Stimulated activated CD4-positive, alpha-beta T cell treated with anti-CD3 and anti-CD28 coated beads, Interleukin-1b, Interleukin-23, amount 100 ng/mL, for 4 hours (primary cell): ENCODE measurements around the gene ZNF516.

Experiments used
- DNase-seq, 2 donors: peaks; one replicate each; pipeline ENCODE4 v3.0.0-alpha.2; 2020; ENCODE audit warnings: low read depth in 2 of 2

The ZNF516 gene

DNA sequence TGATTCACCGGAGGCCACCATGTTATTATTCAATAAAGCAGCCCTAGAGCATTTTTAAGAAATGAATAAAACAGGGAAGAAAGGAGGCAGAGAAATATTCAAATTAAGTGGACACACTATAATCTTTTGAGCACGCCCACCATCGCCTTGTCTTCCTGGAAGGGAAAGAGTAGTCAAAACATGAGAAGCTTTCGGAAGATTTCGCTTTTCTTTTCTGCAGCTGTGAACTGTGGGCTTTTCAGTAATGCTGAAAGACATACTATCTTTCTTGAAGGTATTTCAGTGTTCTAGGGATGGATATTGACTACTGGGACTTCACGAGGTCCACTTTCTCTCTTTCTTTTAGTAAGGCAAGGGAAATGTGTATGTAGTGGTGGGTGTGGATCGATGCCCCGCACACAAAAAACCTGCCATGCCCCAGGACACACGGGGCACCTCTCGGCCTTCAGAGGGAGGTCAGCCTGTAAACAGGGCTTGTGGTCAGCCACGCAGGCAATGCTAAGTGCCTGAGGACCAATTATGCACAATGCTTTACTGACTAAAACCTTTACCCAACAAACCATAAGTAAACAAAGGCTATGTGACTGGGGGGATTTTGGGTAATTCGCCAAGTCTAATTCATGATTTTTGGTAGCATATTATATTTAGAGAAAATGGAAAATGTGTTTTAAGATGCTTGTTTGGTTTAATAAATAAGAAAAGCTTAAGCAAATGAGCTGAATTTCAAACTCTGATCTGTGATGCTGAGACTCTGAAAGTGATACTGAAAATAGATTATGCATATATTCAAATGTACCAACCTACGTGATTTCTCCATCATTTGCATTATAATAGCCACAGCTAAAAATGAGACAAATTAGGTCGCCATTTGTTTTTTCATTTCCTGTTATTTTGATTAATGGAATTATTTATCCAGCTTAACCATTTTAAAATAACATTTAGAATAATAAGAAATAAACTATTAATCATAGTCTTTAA, 130.5 kb downstream of the ZNF516 start:
- no peak for DNase-seq

DNA sequence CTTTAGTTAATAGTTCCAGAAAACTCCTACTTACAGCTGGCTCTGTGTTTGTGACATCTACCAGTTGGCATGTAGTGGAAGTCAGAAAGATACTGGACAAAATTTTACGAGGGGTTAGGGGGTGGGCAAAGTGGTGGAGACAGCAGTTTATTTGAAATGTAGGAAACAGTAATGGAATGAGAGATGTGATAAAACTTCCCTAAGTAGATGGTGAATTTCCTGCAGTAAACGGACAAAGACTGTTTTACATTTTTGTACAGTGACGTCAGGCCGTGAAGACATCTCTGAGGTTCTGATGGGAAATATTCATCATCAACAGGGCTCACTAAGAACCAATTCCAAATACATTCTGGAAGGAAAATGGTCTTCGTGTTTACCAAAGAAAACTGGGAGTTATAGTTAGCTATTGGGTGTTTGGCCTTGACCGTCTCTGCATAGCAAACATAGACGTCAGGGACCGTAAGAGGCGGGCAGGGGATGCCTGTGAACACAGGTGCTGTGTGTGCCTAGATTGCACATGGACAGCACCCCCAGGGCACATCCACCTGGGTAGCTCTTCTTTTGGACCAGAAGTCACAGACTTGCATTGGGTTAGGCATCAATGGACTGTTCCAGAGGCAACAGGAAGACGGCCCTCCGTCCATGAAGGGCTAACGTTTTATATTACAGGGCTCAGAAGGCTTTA, 131.5 kb downstream of the ZNF516 start:
- DNase-seq: no peak

DNA sequence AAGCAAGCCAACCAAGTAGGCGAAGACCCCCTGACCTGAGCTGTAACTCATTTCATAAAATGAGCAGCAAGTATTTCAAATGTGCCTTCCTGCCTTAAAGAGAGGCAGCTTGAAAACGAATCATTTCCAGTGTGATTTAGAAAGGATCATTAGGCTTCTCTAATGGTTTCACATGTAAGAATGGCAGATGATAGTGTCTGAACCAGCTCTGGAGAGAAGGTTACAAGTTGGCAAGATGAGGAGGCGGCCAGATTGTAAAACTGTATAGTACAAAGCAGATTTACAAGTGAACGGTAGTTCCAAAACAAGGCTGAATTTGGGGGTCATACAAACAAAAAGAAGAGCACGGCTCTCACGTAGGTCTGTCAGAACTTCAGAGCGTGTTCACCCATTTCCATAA, 132.4 kb downstream of the ZNF516 start:
- DNase-seq: no peak

DNA sequence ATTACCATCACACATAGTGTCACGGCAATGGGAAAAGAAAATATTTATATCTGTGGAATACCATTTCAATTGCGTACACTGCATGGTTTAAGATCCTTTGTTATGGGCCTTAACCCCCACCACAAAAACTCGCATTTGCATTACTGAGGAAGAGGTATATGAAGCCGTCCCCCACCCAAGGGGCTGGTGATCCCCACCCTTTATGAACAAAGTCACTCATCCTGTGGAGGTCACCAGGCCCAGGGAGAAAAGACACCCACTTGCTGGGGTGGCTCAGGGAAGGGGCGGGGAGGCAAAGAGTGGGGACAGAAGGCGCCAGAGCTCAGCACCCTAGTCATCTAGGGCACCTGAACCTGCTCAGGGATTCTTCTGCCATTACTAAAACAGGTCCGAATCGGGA, 133.8 kb downstream of the ZNF516 start:
- DNase-seq: no peak

- no peak for DNase-seq
Observed at GRCh38 chr18:76359909-76360308, 135.1 kb downstream of the ZNF516 start.

DNA sequence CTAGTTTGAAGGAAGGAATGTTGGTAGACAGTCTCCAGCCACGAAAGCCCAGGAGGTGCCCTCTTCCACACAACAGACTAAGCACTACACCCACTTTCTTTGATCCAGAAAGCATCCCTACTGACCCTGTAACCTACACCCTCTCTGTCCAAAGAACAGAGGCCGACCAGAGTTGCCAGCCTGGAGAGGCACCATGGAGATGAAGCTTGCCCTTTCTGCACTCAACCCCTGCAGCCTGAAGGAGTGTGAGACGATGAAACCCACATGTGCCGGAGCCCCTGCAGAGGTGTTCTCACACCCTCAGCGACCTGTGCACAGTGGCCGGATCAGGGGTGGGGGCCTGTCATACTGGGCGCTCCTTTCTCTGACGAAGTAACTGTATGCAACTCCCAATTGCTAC, 136.3 kb downstream of the ZNF516 start:
- DNase-seq: no peak

- no peak for DNase-seq
Observed at GRCh38 chr18:76357585-76358260, 137.3 kb downstream of the ZNF516 start.

DNA sequence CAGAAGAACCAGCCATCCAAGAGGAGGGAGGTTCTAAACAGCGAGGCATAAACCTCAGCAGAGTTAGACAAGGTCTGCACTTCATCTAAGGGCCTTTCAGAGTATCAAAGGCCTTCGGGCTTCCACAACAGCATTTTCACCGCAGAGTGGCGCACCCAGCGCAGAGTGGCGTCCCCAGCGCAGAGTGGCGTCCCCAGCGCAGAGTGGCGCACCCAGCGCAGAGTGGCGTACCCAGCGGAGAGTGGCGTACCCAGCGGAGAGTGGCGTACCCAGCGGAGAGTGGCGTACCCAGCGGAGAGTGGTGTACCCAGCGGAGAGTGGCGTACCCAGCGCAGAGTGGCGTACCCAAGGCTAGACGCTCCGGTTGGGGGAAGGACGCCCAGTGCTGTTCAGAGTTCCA, 137.9 kb downstream of the ZNF516 start:
- DNase-seq: no peak

- DNase-seq: no peak
Observed at GRCh38 chr18:76356666-76357065, 138.4 kb downstream of the ZNF516 start.

GRCh38 chr18:76354348-76354747, 140.7 kb downstream of the ZNF516 start:
- DNase-seq: no peak

DNA sequence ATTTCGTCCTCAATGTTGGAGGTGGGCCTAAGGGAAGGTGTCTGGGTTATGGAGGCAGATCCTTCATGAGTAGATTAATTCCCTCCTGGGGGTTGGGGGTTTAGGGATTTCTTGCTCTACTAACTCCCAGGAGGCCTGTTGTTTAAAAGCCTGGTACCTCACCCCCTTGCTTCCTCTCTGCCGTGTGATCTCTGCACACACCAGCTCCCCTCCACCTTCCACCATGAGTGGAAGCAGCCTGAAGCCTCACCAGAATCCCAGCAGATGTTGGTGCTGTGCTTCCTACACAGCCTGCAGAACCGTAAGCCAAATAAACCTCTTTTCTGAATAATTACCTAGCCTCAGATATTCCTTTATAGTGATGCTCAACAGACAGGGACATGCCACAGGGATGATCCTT, 141.5 kb downstream of the ZNF516 start:
- DNase-seq: no peak

- no peak for DNase-seq
Observed at GRCh38 chr18:76353046-76353445, 142.0 kb downstream of the ZNF516 start.

DNA sequence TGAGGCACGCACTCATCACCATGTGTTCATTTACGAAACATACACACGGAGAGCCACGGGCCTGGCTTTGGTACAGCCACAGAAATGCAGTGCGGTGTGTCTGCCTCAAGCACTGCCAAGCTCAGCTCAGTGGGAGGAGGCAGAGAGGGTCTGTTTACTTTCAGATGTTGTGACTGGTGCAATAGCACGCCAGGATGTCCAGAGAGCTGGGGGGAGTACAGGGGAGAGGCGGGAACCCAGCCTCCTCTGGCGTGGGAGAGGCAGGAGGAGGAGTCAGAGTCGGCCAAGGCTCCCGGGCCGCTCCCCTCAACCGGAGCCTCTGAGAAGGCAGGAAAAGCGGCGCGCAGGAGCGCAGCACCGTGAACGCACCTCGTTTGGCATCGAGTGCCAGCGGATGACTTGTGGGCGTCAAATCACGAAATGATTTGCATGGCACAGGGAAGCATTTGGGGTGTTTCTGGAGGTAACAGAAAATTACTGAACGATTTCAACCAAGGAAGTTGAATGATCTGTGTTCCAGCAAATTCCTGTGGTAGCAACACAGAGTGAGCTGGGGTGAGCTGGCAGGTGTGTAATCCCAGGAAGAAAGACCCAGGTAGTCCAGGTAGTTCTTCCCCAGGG, 143.0 kb downstream of the ZNF516 start:
- DNase-seq: no peak

GRCh38 chr18:76350134-76351025, 144.7 kb downstream of the ZNF516 start:
- DNase-seq: no peak

GRCh38 chr18:76349067-76349715, 145.9 kb downstream of the ZNF516 start:
- DNase-seq: peak; percentile 40 to 48

DNA sequence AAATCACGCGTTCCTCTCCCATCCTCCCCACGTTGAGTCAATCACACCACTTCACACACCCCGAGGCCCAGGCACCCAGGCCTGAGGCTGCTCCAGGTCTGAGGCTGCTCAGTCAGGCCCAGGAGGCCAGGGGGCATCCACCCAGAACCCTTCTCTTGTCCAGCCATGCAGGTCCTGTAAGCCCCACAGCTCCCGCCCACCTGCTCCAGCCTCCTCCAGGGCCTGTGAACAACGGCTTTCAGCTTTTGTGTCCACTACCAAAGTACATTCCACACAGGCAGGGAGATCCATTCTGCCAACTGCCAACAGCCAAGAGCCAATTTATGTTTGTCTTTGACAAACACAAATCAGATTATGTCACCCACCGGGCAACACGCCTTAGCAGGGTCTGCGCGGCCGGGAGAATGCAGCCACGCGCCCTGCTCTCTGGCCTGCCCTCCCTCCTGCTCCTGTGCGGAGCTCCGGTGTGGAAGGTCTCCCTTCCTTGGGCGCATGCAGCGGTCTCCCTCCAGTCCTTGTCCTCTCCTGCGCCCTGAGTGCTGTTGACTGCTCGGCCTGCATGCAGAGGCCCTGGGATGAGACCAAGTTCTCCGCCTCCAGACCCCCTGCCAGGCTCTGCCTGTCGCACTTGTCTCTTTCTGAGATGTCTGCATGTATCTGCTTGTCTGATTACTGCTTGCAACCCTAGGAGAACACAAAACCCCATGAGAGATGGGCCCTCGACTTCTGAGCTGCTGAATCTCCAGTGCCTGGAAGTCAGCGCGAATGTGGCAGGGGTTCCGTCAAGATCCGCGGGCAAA, 146.6 kb downstream of the ZNF516 start:
- no peak for DNase-seq

DNA sequence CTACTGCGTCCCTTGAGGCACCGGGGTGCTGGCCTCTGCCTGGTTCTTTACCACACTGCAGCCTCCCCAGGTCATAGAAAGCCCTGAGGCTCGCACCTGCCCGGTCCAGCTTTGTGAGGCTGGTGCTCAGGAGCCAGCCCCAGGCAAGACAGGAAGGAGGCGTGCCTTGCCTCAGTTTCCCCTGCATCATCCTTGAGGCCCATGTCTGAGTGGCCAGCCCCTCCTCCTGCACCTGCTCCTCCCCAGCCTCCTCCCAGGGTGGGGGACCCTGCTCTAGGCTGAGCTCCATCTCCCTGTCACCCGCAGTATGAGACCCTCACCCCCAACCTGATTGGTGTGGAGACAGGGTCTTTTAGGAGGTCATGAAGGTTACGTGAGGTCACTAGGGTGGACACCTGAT, 147.7 kb downstream of the ZNF516 start:
- DNase-seq: no peak

DNA sequence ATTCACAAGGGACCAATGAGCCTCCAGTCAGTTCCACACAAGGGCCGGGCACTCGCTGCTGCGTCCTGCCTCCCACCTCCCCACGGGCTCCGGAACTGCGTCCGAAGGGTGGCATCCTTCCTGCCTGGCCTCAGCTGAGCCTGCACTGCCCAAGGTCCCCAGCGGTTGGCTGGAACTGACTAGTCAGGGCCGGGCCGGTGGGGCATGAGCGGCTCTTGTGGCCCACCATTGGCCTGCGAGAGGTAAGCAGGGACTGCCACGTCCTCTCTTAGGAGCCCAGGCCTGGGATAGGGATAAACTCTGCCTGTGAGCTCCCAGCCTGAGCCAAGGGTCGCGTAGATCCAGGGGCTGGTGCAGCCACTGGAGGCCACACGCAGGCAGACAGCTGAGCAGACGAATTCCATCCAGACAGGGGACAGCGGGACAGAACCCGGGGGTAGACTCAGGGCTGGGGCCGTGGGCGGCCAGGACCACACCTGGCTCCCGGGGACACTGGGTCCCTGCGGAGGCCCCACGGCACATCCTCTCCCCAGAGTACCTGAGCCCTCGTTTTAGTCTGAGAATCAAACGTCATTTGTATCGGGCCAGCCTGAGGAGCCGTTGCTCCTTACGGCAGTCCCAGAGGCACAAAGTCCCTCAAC, 148.4 kb downstream of the ZNF516 start:
- DNase-seq: no peak

GRCh38 chr18:76345901-76346300, 149.1 kb downstream of the ZNF516 start:
- no peak for DNase-seq
